Mucosa of descending colon (tissue), 3 donors: ENCODE results near the gene BBOF1. TPM values are rescaled to one million over a fixed set of nuclear protein-coding genes. Genes with fewer than 3 reads are reported as not detected.
"Not testable (repeated sequence)": the region's sequence is repeated elsewhere in the genome, so short reads cannot be mapped to it uniquely, and the experiment has no call there.

Experiments
- ATAC-seq: fragments of 200-7000 bp; cut with Tn5 transposase; one replicate; pipeline ENCODE4 v1.9.1; 2020; ENCODE audit warnings: mild to moderate bottlenecking, moderate library complexity
- DNase-seq, 3 donors: peaks; one replicate each; pipeline ENCODE4 v3.0.0-alpha.2; 2020
- H3K36me3 ChIP-seq: fragments of 200-600 bp; one replicate; pipeline ENCODE4 v1.8.0; 2021; ENCODE audit warnings: low read depth, mild to moderate bottlenecking
- H3K4me1 ChIP-seq: fragments of 200-600 bp; one replicate; pipeline ENCODE4 v1.8.0; 2021; ENCODE audit warnings: low read depth, mild to moderate bottlenecking
- H3K4me3 ChIP-seq: fragments of 200-600 bp; one replicate; pipeline ENCODE4 v1.8.0; 2021; ENCODE audit warnings: mild to moderate bottlenecking
- H3K9me3 ChIP-seq: fragments of 200-600 bp; one replicate; pipeline ENCODE4 v1.8.0; 2021; ENCODE audit warnings: mild to moderate bottlenecking
- intact Hi-C, 2 donors: fragments of 100-400 bp; cut with DNase I in 1 of 2; cut with micrococcal nuclease in 1 of 2; formaldehyde crosslinking; loops; one replicate each; pipeline versions ENCODE4 v1.11.0 to v1.11.1; 2022; cut with DNase I, micrococcal nuclease
- total RNA-seq, 3 donors: library from RNA; stranded (reverse); fragmentation: NEBNext Ultra II Directional in 2 of 3; extraction: Animal tissue kit (Norgen Biotek cat#: 25700) in 2 of 3; gene quantifications; one replicate each; pipeline versions ENCODE4 v1.2.1 to v1.2.4, GENCODE V29; 2021 to 2023
- TF ChIP-seq, protein P1 (sequence below): fragments of 200-600 bp; IDR thresholded peaks from one replicate; pipeline ENCODE4 v1.8.0; 2022; ENCODE audit warnings: antibody characterized with exemption, mild to moderate bottlenecking
- donor health status: DM: no; HTN: no; CAD: no; lungs with moderate emphysema.
- donor health status: DM: no; HTN: no; CAD: no.
- donor health status: DM: no; HTN: yes; CAD: no.

Gene BBOF1
- total RNA-seq, 3 donors from 2014 or later: 3.9 to 6.8 (median 4.1) TPM

DNA sequence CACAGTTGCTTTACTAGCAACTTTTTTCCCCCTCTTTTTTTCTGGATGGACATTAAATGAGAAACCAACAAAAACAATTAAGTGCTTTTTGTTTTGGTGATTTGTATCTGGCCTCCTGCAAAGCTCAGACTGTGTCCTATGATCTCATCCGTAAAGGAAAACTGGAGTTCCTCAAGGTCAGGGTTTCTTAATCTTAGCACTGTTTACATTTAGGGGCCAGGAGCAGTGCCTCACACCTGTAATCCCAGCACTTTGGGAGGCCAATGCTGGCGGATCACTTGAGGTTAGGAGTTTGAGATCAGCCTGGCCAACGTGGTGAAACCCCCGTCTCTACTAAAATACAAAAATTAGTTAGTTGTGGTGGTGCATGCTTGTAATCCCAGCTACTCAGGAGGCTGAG lies 28.1 kb upstream of the BBOF1 start:
- no peak for DNase-seq
- Histone ChIP-seq H3K36me3 (peaks cover 4% of the 10 kb centered on the region), H3K4me1 (peaks cover 8% of the 10 kb centered on the region), H3K9me3 (no peaks in the 10 kb centered on the region), H3K4me3 (no peak overlapping the region)
- ATAC-seq: no peak
- intact Hi-C loops: no loop called here
- TF ChIP-seq, protein P1, sequence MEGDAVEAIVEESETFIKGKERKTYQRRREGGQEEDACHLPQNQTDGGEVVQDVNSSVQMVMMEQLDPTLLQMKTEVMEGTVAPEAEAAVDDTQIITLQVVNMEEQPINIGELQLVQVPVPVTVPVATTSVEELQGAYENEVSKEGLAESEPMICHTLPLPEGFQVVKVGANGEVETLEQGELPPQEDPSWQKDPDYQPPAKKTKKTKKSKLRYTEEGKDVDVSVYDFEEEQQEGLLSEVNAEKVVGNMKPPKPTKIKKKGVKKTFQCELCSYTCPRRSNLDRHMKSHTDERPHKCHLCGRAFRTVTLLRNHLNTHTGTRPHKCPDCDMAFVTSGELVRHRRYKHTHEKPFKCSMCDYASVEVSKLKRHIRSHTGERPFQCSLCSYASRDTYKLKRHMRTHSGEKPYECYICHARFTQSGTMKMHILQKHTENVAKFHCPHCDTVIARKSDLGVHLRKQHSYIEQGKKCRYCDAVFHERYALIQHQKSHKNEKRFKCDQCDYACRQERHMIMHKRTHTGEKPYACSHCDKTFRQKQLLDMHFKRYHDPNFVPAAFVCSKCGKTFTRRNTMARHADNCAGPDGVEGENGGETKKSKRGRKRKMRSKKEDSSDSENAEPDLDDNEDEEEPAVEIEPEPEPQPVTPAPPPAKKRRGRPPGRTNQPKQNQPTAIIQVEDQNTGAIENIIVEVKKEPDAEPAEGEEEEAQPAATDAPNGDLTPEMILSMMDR: no peak

DNA sequence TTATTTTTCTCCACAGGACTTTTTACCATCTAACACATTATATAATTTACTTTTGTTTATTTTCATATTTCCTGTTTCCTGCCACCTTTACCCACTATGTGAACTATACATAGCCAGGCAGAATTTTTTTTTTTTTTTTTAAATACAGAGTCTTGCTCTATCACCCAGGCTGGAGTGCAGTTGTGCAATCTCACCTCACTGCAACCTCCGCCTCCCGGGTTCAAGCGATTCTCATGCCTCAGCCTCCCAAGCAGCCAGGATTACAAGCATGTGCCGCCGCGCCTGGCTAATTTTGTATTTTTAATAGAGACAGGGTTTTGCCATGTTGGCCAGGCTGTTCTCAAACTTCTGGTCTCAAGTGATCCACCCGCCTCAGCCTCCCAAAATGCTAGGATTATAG lies 24.2 kb upstream of the BBOF1 start:
- intact Hi-C loops, H3K9me3 ChIP-seq, H3K4me3 ChIP-seq, H3K36me3 ChIP-seq: not testable (repeated sequence)
- peak; percentile 50 for ATAC-seq
- peaks cover 14% of the 10 kb centered on the region for H3K4me1 ChIP-seq
- DNase-seq: peak; percentile 66 to 71 (median 68)

- DNase-seq (peak in 2 of 3 donors; percentile 66 to 81), ATAC-seq (peak; percentile 49)
- no peak overlapping the region for H3K4me3 ChIP-seq
These were observed 23.2 kb upstream of the BBOF1 start for GRCh38 chr14:73995977-73996378.

GRCh38 chr14:73996731-73997107 lies 22.4 kb upstream of the BBOF1 start:
- Histone ChIP-seq H3K4me3 (peak overlapping the region; percentile 1), H3K4me1 (peaks cover 14% of the 10 kb centered on the region), H3K9me3 (no peaks in the 10 kb centered on the region), H3K36me3 (no peaks in the 10 kb centered on the region)
- TF ChIP-seq, protein P1: no peak
- intact Hi-C loops: no loop called here
- no peak for DNase-seq
- ATAC-seq: peak; percentile 0

More at GRCh38 chr14:73995977-73996378, 23.2 kb upstream of the BBOF1 start:
- Histone ChIP-seq H3K9me3 (no peaks in the 10 kb centered on the region), H3K4me1 (peaks cover 14% of the 10 kb centered on the region), H3K36me3 (no peaks in the 10 kb centered on the region)
- TF ChIP-seq, protein P1: no peak
- intact Hi-C loops: no loop called here

DNA sequence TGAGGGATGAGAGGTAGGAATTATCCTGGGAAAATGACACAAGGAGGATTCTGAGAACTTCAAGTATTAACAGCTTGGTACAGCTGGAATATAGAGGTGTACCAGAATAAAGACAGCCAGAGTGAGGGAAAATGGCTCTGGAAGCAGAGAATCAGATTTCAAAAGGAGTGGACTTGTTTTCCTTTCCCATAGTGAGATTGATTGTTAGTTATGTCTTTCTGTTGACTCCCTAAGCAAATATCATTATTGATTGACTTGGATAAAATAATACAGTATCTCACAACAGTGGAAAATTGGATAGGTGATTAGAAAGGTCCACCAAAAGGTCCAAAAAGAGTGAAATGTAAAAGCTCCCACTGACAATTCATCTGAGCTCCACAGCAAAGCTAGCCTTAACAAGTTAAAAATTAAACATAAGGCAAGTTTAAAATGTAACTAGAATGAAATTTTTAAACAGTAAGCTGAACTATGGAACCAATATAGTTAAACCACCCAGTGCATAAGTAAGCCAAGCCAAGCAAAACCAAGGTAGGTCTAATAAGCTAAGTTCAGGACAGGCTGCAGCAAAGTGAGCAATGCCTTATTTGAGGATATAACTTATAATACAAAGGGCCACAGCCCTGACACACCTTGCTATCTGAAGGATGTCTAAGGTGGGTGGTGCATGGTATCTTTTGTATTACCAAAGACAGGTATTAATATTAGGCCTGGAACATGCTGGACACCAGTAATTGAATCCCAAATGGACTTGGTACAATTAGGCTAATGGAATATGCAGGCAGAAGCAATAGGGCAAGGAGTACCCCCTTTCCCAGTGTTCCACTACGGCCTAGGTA lies 21.8 kb upstream of the BBOF1 start:
- ATAC-seq: peak; percentile 85
- Histone ChIP-seq H3K4me1 (peaks cover 11% of the 10 kb centered on the region), H3K36me3 (no peaks in the 10 kb centered on the region), H3K9me3 (no peaks in the 10 kb centered on the region), H3K4me3 (no peak overlapping the region)
- peak in 1 of 3 donors; percentile 67 for DNase-seq
- TF ChIP-seq, protein P1: no peak
- intact Hi-C loops: no loop called here

- DNase-seq: peak; percentile 60 to 79 (median 67)
- TF ChIP-seq, protein P1: no peak
- peaks cover 6% of the 10 kb centered on the region for H3K4me1 ChIP-seq
- no peak overlapping the region for H3K4me3 ChIP-seq
- peak; percentile 52 for ATAC-seq
- intact Hi-C loops: no loop called here
- H3K36me3 ChIP-seq: no peaks in the 10 kb centered on the region
- no peaks in the 10 kb centered on the region for H3K9me3 ChIP-seq
These were observed 21.2 kb upstream of the BBOF1 start for GRCh38 chr14:73997944-73998447.
